K562 (cell line): ENCODE results near the gene ETS2. TPM values are rescaled to one million over a fixed set of nuclear protein-coding genes. Genes with fewer than 3 reads are reported as not detected.

ENCODE experiments used
- ARID2 ChIP-seq: fragments of 450-650 bp; IDR thresholded peaks from 2 replicates; pipeline ENCODE4 v1.6.1; 2017; ENCODE audit warnings: antibody characterized with exemption, mild to moderate bottlenecking
- FOXA3 ChIP-seq, 2 experiments: fragments of 450-650 bp in 1 of 2; sonication (generic) in 1 of 2; formaldehyde crosslinking; IDR thresholded peaks in 1 of 2; conservative IDR thresholded peaks in 1 of 2; 2 replicates each; pipeline versions ENCODE4 v1.4.0 to v1.8.0; 2020 to 2022; ENCODE audit warnings: mild to moderate bottlenecking in 2 of 2, missing genetic modification reagents in 1 of 2
- HDAC8 ChIP-seq: fragments of 450-650 bp; IDR thresholded peaks from 2 replicates; pipeline ENCODE4 v1.6.1; 2016; ENCODE audit warnings: mild to moderate bottlenecking, missing genetic modification characterization, moderate library complexity, missing compliant biosample characterization
- KDM1A ChIP-seq, 2 experiments: fragments of 450-650 bp; IDR thresholded peaks; 2 replicates each; pipeline ENCODE4 v1.6.1; 2016; ENCODE audit warnings: mild to moderate bottlenecking in 2 of 2
- RBM39 ChIP-seq: fragments of 200-400 bp; formaldehyde crosslinking; optimal IDR thresholded peaks from 2 replicates; pipeline ENCODE3; 2018; ENCODE audit warnings: low read depth, low read length
- TAF1 ChIP-seq: IDR thresholded peaks from 2 replicates; pipeline ENCODE4 v1.6.1; 2011; ENCODE audit warnings: mild to moderate bottlenecking, low read length, moderate library complexity; ENCODE audit not compliant: insufficient read depth, control insufficient read depth, severe bottlenecking; ENCODE audit errors: extremely low read depth
- VEZF1 ChIP-seq: fragments of 200-800 bp; sonication (Bioruptor generic); IDR thresholded peaks from 2 replicates; pipeline ENCODE4 v1.6.1; 2017; ENCODE audit warnings: missing genetic modification characterization, missing compliant biosample characterization
- ZNF274 ChIP-seq: IDR thresholded peaks from 2 replicates; pipeline ENCODE4 v1.6.1; 2011; ENCODE audit warnings: low read depth, mild to moderate bottlenecking, low read length, moderate library complexity, borderline replicate concordance
- ZNF282 ChIP-seq: sonication (generic); formaldehyde crosslinking; IDR thresholded peaks from 2 replicates; pipeline ENCODE4 v1.8.1; 2023; ENCODE audit warnings: missing genetic modification reagents
- polyA plus RNA-seq, 8 experiments: library from polyadenylated mRNA; depleted of rRNA in 4 of 8; stranded (reverse) in 5 of 8; unstranded in 3 of 8; fragments of >200 nt; fragmentation: Nextera tagmentation in 2 of 8; fragmentation: Illumina TruSeq in 1 of 8; extraction: Ambion mirVana in 2 of 8; extraction: Trizol in 1 of 8; gene quantifications; 2 replicates each; pipeline versions ENCODE4 v1.2.1 to v1.2.3, GENCODE V29; 2011 to 2014; ENCODE audit warnings: inconsistent platforms in 1 of 8, missing spikeins in 1 of 8
- total RNA-seq, 7 experiments: library from RNA; depleted of rRNA in 6 of 7; stranded (reverse); fragments of >200 nt in 6 of 7; fragmentation: Illumina TruSeq in 2 of 7; extraction: Trizol in 2 of 7; gene quantifications; 2 replicates each; pipeline versions ENCODE4 v1.2.1 to v1.2.3, GENCODE V29; 2011 to 2021; ENCODE audit warnings: low replicate concordance in 1 of 7
- TF ChIP-seq, protein P1 (sequence below), 2 experiments: fragments of 450-650 bp; IDR thresholded peaks; 2 replicates each; pipeline ENCODE4 v1.6.1; 2016; ENCODE audit warnings: mild to moderate bottlenecking in 2 of 2, borderline replicate concordance in 1 of 2, low read depth in 1 of 2, moderate library complexity in 1 of 2
- TF ChIP-seq, protein P2 (sequence below): fragments of 250-450 bp; sonication (Bioruptor Pico); IDR thresholded peaks from 2 replicates; pipeline ENCODE4 v1.9.0; 2021; ENCODE audit warnings: mild to moderate bottlenecking

ETS2 gene
- total and polyA plus RNA-seq, 9 of the 15 experiments (the other 6 are each of a cell fraction or from before 2014, with no cell fraction given) = 1.7 to 24.4 (median 12.2) TPM

- TF ChIP-seq, protein P1, sequence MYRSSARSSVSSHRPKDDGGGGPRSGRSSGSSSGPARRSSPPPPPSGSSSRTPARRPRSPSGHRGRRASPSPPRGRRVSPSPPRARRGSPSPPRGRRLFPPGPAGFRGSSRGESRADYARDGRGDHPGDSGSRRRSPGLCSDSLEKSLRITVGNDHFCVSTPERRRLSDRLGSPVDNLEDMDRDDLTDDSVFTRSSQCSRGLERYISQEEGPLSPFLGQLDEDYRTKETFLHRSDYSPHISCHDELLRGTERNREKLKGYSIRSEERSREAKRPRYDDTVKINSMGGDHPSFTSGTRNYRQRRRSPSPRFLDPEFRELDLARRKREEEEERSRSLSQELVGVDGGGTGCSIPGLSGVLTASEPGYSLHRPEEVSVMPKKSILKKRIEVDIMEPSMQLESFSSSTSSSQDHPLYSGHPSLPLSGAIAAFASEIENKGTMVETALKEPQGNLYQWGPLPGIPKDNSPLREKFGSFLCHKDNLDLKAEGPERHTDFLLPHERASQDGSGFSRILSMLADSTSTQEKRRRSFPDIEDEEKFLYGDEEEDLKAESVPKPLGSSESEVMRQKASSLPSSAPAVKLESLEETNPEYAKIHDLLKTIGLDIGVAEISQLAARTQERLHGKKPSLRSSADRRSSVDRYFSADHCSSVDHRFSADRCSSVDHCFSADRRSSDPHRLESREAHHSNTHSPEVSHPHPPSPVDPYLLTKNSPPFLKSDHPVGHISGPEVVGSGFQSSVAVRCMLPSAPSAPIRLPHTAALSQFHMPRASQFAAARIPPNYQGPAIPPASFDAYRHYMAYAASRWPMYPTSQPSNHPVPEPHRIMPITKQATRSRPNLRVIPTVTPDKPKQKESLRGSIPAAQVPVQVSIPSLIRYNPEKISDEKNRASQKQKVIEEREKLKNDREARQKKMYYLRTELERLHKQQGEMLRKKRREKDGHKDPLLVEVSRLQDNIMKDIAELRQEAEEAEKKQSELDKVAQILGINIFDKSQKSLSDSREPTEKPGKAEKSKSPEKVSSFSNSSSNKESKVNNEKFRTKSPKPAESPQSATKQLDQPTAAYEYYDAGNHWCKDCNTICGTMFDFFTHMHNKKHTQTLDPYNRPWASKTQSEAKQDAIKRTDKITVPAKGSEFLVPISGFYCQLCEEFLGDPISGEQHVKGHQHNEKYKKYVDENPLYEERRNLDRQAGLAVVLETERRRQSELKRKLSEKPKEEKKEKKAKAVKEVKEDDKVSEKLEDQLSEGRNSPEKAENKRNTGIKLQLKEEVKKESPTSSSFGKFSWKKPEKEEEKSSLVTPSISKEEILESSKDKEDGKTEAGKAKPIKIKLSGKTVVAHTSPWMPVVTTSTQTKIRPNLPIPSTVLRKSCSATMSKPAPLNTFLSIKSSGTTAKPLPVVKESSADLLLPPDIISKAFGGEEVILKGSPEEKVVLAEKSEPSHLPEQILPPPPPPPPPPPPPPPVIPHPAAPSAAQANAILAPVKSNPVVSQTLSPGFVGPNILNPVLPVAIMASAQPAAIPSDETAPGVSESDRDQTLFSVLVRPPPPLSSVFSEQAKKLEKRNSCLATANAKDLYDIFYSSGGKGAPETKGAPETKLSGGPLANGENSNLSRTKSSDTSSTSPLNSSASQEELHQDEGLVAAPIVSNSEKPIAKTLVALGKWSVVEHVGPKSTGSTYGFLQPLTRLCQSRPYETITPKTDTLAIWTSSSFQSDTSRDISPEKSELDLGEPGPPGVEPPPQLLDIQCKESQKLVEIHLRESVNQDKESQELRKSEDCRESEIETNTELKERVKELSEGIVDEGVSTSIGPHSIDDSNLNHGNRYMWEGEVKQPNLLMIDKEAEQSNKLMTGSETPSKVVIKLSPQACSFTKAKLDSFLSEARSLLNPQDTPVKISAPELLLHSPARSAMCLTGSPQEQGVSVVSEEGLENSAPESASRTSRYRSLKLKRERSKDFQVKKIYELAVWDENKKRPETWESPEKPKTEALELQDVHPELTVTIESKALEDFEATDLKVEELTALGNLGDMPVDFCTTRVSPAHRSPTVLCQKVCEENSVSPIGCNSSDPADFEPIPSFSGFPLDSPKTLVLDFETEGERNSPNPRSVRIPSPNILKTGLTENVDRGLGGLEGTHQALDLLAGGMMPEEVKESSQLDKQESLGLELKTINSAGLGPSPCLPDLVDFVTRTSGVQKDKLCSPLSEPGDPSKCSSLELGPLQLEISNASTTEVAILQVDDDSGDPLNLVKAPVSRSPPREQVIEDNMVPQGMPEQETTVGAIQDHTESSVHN (IDR thresholded peaks at IDR 0.05; ENCODE audit: borderline replicate concordance in 1 of 2, low read depth in 1 of 2) = peak; percentile 9 to 93; a peak in 3 of 4 replicates
- peak; percentile 84 to 90 for TF ChIP-seq KDM1A (IDR thresholded peaks at IDR 0.05)
- peak; percentile 64; the same call in 1 of the 2 replicates for TF ChIP-seq VEZF1 (CRISPR knock-in tag)
- TF ChIP-seq HDAC8 (tag) = 0 out of 2 replicates have a peak, but pooled peaks have one; percentile 55
- no peak for TF ChIP-seq TAF1
- TF ChIP-seq, protein P2, sequence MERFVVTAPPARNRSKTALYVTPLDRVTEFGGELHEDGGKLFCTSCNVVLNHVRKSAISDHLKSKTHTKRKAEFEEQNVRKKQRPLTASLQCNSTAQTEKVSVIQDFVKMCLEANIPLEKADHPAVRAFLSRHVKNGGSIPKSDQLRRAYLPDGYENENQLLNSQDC (CRISPR knock-in tag) = no peak
- TF ChIP-seq ARID2 = no peak
- 0 out of 4 replicates have a peak, but pooled peaks of 1 of the 2 experiments have one; percentile 7 for TF ChIP-seq FOXA3 (CRISPR knock-in tag; conservative IDR thresholded peaks at IDR 0.05 in 1 of 2, IDR thresholded peaks at IDR 0.05 in 1 of 2)
- TF ChIP-seq ZNF282 = no peak
- no peak for TF ChIP-seq ZNF274
- no peak for TF ChIP-seq RBM39
Measured at GRCh38 chr21:38831526-38832467, 26.1 kb downstream of the ETS2 start (continued).
